Measurements from ENCODE around the gene RNU4-1.
A peak's percentile ranks its signal among the peaks of the same experiment; 100 is the strongest.

The RNU4-1 gene

DNA sequence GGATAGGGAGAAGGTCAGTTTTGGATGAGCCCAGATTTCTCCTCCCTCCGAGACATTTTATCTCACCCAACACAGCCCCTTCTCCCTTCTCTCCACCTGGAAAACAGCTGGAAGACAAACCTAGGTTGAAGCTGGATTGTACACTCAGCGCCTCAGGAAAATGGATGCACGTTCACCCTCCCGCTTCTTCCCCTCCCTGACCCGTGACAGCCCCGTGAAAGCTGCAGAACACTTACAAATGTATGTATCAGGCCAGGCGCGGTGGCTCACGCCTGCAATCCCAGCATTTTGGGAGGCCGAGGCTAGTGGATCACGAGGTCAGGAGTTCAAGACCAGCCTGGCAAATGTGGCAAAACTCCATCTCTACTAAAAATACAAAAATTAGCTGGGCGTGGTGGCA is 5.5 kb downstream of the RNU4-1 start:
- DNase-seq, result no peak

DNA sequence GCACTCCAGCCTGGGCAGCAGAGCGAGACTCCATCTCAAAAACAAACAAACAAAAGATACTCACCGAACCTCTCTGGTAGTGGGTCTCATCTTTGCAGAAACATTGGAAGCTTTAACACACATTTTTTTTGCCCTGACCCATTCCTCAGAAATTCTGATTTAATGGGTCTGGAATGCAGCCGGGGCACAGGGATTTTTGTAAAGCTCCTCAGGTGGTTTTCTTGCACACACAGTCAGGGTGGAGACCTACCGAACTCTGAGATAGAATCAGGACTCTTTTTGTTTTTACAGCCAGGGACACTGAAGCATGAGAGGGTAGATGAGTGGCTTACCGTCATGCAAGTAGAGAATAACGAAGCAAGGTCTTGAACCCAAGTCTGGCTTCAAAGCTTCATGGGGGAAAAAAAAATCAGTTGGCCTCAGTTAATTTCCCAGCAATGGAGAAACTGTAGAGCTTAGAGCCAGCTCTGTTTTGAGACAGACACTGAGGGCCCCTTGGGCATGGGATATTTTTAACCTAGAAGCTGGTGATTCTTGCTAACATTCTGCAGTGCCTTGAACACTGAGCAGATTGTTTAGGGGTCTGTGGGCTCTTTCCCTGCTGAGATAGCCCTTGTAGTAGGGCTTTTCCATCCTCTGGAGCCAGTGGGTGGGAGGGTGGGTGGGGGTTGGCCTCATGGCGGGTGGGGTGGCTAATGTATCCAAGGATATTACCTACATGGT is 6.1 kb downstream of the RNU4-1 start:
- DNase-seq, result no peak

DNA sequence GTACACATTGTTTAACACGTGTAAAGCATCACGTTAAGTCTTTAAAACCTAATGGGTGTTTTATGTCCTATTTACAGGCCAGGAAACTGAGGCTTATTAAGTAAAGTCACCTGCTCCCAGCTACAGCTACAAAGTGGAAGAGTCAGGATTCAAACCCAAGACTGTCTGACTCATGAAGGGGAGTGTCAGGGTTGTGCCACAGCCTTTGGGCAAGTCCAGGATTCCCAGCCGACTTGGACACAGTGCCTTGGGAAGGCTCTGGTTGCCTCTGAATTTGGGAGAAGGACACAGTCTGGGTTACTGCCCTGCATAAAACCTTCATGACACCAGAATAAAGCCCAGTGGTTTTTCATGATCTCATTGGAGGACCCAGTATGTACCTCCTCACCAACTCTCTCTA is 8.7 kb downstream of the RNU4-1 start:
- DNase-seq, result no peak

DNA sequence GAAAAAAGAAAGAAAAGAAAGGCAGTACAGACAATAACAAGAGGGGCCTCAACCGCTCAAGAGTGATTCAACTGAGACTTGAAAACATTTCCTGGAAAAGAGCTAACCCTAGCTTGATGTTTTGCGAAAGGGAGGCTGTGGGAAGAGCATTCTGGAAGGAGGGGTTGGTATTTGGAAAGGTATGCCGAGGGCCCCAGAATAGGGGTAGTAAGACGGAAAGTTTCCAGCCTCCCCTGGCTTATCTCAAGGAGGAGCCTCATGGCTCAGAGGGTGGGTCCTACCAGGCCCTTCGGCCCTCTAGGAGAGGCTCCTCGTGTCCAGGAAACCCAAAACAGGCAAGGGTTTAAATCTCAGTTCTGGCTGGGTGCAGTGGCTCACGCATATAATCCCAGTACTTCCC is 9.7 kb downstream of the RNU4-1 start:
- no peak for DNase-seq

DNA sequence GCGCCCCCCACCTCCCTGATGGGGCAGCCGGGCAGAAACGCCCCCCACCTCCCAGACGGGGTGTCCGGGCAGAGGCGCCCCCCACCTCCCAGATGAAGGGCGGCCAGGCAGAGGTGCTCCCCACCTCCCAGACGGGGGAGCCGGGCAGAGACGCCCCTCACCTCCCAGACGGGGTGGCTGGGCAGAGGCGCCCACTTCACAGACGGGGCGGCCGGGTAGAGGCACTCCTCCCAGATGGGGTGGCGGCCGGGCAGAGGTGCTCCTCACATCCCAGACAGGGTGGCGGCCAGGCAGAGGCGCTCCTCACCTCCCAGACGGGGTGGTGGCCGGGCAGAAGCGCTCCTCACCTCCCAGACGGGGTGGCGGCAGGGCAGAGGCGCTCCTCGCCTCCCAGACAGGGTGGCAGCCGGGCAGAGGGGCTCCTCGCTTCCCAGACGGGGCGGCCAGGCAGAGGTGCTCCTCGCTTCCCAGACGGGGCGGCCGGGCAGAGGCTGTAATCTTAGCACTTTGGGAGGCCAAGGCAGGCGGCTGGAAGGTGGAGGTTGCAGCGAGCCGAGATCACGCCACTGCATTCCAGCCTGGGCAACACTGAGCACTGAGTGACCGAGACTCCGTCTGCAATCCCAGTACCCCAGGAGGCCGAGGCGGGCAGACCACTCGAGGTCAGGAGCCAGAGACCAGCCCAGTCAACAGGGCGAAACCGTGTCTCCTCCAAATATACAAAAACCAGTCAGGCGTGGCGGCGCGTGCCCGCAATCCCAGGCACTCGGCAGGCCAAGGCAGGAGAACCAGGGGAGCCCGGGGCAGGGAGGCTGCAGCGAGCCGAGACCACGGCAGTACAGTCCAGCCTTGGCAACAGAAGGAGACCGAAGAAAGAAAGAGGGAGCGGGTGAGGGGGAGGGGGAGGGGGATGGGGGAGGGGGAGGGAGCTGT is 14.6 kb downstream of the RNU4-1 start:
- no peak for DNase-seq

DNA sequence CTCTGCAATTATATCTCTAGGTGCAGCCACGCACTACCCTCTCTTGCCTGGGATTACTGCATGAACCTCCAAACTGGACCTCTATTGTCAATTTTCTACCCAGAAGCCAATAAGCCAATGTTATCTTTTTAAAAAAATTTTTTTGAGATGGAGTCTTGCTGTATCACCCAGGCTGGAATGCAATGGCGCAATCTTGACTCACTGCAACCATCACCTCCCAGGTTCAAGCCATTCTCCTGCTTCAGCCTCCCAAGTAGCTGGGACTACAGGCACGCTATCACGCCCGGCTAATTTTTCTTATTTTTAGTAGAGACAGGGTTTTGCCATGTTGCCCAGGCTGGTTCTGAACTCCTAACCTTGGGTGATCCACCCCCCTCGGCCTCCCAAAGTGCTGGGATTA is 16.3 kb downstream of the RNU4-1 start:
- DNase-seq, result no peak

DNA sequence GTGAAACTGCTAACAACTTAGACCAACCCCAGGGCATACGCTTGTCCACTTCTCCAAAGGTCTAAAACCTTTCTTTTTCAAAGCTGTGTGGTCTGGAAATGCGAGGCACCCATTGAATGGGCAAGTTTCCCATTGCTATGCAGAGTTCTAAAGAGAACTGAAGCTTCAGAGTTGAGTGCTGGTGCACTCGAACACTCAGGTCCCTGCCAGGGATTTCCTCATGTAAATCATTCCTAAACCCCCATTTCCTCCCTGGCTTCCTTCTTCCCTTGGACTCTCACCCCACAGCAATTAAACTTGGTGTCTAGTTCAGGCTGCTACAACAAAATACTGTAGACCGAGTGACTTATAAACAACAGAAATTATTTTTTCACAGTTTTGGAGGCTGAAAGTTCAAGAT is 25.3 kb downstream of the RNU4-1 start:
- no peak for DNase-seq

DNA sequence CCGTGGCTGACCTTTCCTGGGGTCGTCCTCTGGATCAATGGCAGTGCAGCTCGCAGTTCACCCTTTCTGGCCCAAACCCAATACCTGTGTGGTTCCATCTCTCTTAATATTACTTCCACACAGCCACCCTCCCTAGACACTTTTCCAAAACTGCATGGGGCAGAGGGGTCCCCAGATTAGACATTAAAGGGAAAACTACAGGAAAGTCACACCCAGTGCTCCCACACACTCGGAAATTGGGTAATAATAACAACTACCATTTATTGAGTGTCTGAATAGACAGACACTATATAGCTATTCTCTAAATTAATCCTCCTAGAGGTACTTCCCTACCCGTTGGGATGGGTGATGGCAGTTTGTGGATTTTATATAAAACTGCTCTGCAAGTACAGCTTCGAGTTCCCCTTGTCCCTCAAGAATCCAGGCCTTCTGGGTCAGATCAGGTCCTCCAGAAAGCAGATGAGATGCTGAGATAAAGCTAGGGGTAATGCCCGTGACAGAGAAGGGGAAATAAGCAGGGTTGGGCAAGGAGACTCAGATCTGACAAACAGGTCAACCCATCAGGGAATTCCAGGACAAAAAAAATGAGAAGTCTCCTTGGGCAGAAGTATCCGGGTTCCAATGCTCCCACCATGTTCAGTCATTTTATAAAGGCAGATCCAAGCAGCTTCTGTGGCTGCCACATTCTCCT is 26.7 kb downstream of the RNU4-1 start:
- DNase-seq, result no peak

DNA sequence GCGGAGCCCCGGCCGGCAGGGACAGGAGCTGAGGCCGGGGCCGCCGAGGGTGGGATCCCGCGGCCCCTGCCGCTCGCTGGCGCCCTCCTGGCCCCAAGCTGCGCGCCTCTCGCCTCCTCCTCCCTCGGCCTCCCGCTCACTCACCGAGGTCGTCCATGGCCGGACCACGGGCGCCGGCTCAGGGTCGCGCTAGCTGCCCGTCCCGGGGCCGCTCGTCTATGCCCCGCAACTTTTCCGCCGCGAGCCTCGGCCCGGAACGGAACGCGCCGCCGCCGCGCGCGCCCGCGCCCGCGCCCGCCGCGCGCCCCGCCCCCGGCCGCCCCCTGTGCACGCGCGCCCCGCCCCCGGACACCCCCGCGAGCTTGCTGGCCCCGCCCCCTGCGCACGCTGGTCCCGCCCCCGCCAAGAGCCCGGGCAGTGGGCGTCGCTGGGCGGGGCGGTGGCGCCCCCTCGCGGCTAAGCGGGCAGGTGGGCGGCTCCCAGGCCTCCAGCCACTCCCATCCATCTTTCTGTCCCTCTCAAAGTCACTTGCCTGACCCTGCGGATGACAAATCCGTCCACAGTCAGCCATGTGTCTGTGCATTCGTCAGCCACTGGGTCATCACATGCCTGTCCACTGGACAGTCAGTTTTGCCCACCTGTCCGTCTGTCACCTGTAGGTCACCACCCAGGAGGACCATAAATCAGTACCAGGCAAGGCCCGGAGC is 27.4 kb downstream of the RNU4-1 start, which contains the start of gene PXN:
Gene PXN (minus strand): TSS at position 258 of the 707 bp plus-strand sequence. CDS start 101 bp downstream, at position 157.
- DNase-seq, result peak; percentile 78

DNA sequence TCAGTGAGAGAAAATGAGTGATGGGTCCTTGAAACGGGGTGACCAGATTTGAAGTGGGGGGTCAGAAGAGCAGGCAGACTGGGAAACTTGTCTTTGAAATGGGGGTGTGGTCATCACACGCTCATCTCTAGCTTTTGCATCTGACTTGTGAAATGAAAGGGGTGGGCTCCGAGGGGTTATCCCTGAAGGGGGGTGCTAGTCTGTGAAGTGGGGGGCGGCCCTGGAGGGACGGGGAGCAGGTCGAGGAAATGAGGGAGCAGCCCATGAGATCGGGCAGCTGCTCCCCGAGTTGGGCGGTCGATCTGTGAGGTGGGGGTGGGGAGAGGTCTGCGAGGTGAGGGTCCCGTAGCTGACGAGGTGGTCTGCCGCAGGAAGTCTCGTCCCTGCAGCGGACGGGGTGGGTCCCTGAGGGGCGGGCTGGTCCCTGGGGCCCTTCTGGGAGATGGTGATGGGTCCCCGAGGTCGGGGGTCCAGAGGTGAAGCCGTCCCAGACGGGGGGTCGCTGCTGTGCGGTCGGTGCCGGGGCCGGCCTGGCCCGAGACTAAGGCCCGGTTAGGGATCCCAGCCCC is 28.0 kb downstream of the RNU4-1 start:
- no peak for DNase-seq

DNA sequence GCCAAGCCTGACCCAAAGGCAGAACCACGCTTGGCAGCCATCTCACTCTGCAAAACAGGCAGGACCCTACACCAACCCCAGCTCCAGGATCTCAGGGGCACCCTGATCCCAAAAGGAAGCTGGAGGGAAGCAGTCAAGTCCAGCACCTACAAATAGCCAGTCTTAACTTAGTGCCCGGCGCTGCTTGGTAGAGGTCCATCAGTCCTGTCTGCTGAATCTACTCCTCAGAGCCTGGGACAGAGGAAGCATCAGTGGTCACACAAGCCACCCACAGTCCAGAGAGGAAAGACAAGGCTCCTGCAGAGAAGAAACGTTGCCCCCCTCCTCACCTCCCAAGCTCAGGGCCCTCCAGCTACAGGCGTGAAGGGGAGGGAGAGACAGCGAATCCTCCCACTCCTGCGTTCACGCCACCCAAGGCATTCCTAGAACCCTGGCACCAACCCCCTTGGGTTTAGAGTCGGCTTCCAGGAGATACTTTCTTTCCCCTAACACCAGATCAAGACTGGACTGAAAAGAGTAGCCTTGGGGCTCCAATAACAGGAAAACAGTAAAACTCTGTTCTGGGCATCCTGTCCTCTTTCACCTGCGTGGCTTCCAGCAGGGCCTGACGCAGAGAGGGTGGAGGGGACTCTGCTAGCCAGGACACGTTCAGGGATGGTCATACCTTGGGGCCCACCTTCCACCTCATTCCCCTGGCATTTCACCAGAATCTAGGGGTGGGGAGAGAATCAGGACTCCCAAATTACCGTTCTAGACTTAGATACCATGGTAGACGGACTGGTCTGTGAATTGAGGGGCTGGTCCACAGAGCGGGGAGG is 28.7 kb downstream of the RNU4-1 start:
- DNase-seq, result no peak

DNA sequence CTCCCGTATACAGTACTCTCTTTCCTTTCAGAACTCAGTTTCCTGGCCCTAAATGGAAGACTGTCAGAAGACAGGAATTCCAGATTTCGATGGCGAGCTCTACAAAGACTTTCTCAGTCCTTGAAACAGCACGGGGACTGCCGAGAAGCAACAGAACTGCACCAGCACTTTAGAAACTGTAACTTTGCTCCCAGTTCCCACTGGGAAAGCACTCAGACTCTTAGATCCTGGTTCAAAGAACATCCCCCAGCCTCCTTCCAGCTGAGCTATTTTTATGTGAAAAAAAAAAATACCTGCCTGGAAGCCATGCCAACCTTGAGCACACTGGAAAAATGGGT is 29.3 kb downstream of the RNU4-1 start:
- DNase-seq, result no peak

DNA sequence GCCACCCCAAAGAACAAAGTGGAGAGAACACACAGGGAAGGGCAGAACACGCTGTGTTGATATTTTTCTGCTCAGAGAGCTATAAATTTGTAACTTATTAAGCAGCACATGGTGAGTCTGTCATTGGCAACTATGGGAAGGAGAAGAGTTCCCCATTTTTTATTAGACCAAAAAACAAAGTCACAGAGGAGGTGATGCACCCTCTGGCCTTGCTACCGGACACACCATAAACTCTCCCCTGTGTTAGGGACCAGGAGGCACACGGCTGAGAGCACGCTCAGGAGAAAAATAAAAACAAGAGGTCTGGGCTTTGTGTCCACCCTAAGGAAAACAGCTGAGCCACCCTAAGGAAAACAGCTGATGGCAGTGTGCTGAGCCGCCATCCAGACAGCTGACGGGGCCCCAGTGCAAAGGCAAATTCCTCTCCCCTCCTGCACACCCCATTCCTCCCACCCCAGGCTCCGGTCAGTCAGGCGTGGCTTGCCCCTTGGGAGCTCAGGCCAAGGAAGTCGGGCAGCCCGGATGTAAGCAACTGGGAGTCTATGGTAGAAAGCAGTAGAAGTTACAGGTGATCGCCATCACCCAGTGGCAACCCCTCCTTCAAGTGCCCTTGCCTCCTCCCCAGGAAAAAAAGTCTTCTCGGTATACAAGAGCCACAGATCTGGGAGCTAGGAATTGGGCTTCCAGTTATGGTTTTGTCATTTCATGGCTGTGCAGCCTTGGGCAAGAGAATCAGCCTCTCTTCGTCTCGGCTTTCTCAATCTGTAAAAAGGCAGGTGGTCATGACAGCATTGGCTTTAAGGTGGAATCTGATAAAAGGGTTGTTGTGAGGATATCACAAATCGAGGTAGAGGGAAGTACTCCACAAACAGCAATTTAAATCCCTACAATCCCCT is 29.9 kb downstream of the RNU4-1 start:
- DNase-seq, result no peak

DNA sequence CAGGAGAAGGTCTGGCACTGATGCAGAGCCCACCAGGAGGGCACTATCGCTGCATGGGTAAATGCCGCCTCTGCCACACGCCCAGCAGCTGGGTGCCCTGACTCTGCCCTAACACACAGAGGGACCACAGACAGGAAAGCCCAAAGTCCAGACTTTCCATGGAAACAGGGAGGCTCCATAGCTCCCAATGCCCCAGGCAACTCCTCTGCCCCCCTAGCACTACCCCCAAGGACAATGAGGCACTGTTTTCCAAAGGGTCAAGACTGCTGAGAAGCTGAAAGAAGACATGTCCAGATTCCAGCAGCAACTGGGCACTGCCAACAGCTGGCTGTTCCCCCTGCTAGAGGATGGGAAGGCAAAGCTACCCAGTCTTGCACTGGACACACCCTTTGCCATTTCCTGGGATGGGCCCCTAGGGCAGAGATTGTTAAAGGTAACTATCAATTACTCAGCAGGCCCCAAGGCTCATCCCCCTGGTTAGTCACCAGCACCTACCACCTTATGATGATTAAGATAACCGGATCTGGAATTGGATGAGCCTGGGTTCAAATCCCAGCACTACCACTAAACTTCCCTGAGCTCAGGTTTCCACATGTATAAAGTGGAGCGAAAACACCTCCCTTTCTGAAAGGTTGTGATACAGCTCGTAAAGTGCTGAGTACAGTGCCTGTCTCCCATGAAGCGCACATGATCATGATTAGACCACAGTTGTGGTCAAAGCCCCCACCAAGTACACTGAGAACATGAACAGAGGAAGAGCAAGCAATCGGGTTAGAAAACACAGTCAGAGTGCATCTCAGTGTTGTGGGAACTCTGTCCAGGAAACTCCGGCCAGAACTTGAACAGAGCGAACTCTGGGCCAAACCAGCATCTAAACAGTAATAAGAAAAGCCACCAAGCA is 30.8 kb downstream of the RNU4-1 start:
- DNase-seq, result peak; percentile 37

DNA sequence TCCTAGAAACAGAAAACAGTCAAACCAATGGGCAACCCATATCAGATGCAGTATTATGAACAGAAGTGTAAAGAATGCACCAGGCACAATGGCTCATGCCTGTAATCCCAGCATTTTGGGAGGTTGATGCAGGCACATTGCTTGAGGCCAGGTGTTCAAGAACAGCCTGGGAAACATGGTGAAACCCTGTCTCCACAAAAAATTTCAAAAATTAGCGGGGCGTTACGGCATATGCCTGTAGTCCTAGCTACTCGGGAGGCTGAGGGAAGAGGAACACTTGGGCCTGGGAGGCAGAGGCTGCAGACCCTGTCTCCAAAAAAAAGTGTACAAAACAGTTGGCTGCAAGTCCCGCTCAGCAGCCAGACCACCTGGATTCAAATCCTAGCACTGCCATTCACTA is 32.4 kb downstream of the RNU4-1 start:
- DNase-seq, result no peak

DNA sequence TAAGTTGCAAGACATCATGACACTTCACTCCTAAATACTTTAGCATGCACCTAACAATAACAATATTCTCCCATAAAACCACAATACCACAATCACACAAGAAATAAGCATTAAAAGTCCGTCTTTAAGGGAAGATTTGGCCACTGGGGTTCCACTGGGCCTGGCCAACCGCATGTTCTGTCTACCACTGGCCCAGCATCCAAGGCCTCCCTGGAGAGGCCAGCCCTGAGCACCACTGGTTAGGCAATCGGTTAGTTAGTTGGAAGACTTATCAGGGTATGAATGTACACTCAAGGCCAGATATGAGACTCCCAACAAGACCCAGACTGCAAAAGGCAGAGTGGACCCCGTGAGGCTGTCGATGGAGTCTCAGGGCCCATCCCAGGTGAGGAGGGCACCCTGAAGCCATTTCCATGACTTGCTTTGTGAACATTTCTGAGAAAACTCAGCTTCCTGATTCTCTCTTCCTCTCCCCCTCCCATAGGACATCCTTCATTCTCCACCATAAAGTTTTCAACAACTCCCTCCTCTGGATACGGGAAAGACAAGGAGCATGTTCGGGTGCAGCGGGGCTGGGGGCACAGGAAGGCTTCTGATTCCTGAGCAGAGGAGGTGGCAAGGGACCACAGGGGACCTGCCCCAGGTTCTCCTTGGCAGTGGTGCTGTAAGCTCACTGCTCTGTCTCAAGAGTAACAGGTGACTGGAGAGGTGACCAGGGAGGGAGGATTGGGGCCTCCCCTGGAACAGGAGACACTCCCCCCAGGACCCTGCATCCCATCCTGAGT is 33.4 kb downstream of the RNU4-1 start:
- DNase-seq, result no peak

DNA sequence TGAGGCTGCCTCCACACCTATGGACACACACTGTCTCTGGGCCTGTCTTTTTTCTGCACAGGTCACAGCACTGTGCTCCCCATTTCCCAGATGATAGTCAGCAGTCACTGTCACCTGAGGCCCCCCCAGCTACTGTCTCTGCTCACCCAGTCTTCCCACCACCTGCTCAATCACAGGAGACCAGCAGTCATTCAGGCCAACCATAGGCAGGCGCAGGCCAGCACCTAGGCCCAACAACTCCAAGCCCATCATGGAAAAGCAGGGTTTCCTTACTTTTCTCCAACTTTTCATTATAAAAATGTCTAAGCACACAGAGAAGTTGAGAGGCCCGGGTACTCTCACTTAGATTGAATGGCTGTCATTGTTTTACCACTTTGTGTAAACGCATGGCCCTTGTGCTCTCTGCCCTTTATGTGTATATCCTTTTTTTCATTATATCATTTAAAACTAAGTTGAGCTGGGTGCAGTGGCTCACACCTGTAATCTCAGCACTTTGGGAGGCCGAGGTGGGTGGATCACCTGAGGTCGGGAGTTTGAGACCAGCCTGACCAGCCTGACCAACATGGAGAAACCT is 34.6 kb downstream of the RNU4-1 start:
- no peak for DNase-seq
